ENCODE data around the gene AHCTF1. TPM values are rescaled to one million over a fixed set of nuclear protein-coding genes. Genes with fewer than 3 reads are reported as not detected.
A peak's percentile ranks its signal among the peaks of the same experiment; 100 is the strongest.

The AHCTF1 gene
- total and polyA plus RNA-seq, 9 of the 15 experiments (the other 6 are each of a cell fraction or from before 2014, with no cell fraction given) = 9.4 to 102 (median 47.6) TPM

DNA sequence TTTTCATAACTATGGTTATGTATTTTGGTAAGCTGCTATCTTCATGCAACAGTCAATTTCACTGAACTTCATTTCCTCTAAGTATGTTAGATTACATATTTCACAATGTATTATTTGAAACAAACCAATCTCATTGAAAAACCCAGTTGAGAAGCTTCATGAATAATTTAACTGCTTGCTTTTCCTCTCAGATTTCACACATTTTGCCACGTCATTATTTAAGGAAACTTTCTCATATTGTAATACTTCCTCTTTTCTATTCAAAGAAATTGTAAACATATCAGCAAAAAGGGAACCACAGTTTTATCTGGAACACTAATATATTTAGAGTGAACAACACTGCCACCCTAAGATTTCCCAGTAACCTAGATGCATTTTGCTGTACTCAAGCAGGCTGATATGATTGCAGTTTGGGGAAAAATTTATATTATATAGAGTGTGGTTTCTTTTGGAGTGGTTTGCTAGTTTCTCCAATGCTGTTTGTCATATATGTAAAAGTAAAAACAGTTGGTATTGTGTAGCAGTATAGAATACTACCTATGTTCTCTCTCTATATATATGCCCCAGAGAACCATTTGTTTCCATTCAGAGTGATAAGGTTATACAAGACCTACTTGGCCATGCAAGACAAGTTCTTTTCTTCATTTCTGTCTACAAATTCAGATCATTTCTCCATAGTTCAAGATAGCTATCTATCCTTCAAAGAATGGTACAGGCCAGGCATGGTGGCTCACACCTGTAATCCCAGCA is 28.4 kb upstream of the AHCTF1 start (continued):
- TF ChIP-seq CCAR2 (IDR thresholded peaks at IDR 0.05; ENCODE audit: low read depth, low read length) (no peak), ESRRB (CRISPR knock-in tag; IDR thresholded peaks at IDR 0.05; ENCODE audit: borderline replicate concordance) (no peak), MAFF (IDR thresholded peaks at IDR 0.05; ENCODE audit: low read length) (peak; percentile 92), ZNF79 (CRISPR knock-in tag; IDR thresholded peaks at IDR 0.05; ENCODE audit: low read depth) (no peak), POLR2H (tag; IDR thresholded peaks at IDR 0.05; ENCODE audit: low read depth) (no peak), STAT5A (IDR thresholded peaks at IDR 0.05; ENCODE audit: borderline replicate concordance, low read length) (0 out of 2 replicates have a peak, but pooled peaks have one; percentile 23), ELF2 (CRISPR knock-in tag; IDR thresholded peaks at IDR 0.05) (no peak), CBX8 (IDR thresholded peaks at IDR 0.05; ENCODE audit: borderline replicate concordance, extremely low read depth, low read depth, low read length, poor library complexity, severe bottlenecking) (no peak), CEBPG (CRISPR knock-in tag; IDR thresholded peaks at IDR 0.05) (no peak), CEBPG (tag; conservative IDR thresholded peaks at IDR 0.05 in 1 of 2, IDR thresholded peaks at IDR 0.05 in 1 of 2) (peak; percentile 58 to 64; a peak in 3 of 4 replicates), BDP1 (IDR thresholded peaks at IDR 0.05; ENCODE audit: insufficient read depth, insufficient read length) (no peak), YY1 (IDR thresholded peaks at IDR 0.05; ENCODE audit: borderline replicate concordance in 1 of 3, control insufficient read depth in 1 of 3, extremely low read depth in 1 of 3, insufficient read depth in 3 of 3, insufficient read length in 1 of 3, insufficient replicate concordance in 2 of 3, low read depth in 1 of 3, low read length in 2 of 3) (no peak), C11orf30 (IDR thresholded peaks at IDR 0.05; ENCODE audit: low read depth) (peak; percentile 93), EHMT2 (IDR thresholded peaks at IDR 0.05) (no peak), PTRF (tag; IDR thresholded peaks at IDR 0.05) (no peak), KAT7 (CRISPR knock-in tag; IDR thresholded peaks at IDR 0.05; ENCODE audit: borderline replicate concordance) (no peak), ZNF830 (CRISPR knock-in tag; IDR thresholded peaks at IDR 0.05) (no peak), ATF1 (CRISPR knock-in tag; IDR thresholded peaks at IDR 0.05) (no peak), ATF1 (tag; IDR thresholded peaks at IDR 0.05) (peak; percentile 58; the same call in 1 of the 2 replicates)
- TF ChIP-seq, protein P1, sequence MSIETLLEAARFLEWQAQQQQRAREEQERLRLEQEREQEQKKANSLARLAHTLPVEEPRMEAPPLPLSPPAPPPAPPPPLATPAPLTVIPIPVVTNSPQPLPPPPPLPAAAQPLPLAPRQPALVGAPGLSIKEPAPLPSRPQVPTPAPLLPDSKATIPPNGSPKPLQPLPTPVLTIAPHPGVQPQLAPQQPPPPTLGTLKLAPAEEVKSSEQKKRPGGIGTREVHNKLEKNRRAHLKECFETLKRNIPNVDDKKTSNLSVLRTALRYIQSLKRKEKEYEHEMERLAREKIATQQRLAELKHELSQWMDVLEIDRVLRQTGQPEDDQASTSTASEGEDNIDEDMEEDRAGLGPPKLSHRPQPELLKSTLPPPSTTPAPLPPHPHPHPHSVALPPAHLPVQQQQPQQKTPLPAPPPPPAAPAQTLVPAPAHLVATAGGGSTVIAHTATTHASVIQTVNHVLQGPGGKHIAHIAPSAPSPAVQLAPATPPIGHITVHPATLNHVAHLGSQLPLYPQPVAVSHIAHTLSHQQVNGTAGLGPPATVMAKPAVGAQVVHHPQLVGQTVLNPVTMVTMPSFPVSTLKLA (conservative IDR thresholded peaks at IDR 0.05) = 0 out of 4 replicates have a peak, but pooled peaks of 1 of the 2 experiments have one; percentile 29
- TF ChIP-seq, protein P2, sequence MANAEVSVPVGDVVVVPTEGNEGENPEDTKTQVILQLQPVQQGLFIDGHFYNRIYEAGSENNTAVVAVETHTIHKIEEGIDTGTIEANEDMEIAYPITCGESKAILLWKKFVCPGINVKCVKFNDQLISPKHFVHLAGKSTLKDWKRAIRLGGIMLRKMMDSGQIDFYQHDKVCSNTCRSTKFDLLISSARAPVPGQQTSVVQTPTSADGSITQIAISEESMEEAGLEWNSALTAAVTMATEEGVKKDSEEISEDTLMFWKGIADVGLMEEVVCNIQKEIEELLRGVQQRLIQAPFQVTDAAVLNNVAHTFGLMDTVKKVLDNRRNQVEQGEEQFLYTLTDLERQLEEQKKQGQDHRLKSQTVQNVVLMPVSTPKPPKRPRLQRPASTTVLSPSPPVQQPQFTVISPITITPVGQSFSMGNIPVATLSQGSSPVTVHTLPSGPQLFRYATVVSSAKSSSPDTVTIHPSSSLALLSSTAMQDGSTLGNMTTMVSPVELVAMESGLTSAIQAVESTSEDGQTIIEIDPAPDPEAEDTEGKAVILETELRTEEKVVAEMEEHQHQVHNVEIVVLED (CRISPR knock-in tag; IDR thresholded peaks at IDR 0.05) = no peak
- TF ChIP-seq, protein P3, sequence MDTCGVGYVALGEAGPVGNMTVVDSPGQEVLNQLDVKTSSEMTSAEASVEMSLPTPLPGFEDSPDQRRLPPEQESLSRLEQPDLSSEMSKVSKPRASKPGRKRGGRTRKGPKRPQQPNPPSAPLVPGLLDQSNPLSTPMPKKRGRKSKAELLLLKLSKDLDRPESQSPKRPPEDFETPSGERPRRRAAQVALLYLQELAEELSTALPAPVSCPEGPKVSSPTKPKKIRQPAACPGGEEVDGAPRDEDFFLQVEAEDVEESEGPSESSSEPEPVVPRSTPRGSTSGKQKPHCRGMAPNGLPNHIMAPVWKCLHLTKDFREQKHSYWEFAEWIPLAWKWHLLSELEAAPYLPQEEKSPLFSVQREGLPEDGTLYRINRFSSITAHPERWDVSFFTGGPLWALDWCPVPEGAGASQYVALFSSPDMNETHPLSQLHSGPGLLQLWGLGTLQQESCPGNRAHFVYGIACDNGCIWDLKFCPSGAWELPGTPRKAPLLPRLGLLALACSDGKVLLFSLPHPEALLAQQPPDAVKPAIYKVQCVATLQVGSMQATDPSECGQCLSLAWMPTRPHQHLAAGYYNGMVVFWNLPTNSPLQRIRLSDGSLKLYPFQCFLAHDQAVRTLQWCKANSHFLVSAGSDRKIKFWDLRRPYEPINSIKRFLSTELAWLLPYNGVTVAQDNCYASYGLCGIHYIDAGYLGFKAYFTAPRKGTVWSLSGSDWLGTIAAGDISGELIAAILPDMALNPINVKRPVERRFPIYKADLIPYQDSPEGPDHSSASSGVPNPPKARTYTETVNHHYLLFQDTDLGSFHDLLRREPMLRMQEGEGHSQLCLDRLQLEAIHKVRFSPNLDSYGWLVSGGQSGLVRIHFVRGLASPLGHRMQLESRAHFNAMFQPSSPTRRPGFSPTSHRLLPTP (IDR thresholded peaks at IDR 0.05; ENCODE audit: borderline replicate concordance, extremely low read depth, insufficient read length) = no peak

Measured in K562 (cell line).